ENCODE results near the gene LORICRIN.

The LORICRIN gene

GRCh38 chr1:153307221-153307600 is 47.7 kb downstream of the LORICRIN start:
- DNase-seq = no peak

- no peak for DNase-seq
Observed at GRCh38 chr1:153308540-153308939, 49.1 kb downstream of the LORICRIN start.

- no peak for DNase-seq
Observed at GRCh38 chr1:153309441-153309840, 50.0 kb downstream of the LORICRIN start.

- DNase-seq = no peak
Observed at GRCh38 chr1:153310526-153310925, 51.0 kb downstream of the LORICRIN start.
